ENCODE data around the gene ISCA1. TPM values are rescaled to one million over a fixed set of nuclear protein-coding genes. Genes with fewer than 3 reads are reported as not detected.
A peak's percentile ranks its signal among the peaks of the same experiment; 100 is the strongest.

ISCA1 gene
- total and polyA plus RNA-seq, 4 experiments from 2014 or later, result 34.6 to 83.6 (median 44.7) TPM

- CTCF ChIA-PET (ENCODE audit: partially characterized antibody), result no interaction called here
- Mint-ChIP-seq H3K36me3 (peaks cover 3 to 33% of the 10 kb centered on the region in 2 donors), H3K9me3 (no peaks in the 10 kb centered on the region), H3K27ac (peak overlapping the region in 3 of 7 donors; percentile 52 to 79 (median 74)), H3K4me3 (no peak overlapping the region), H3K4me1 (peaks cover 11 to 17% (median 13%) of the 10 kb centered on the region in 4 donors), H3K27me3 (no peaks in the 10 kb centered on the region)
- intact Hi-C loops (cut with micrococcal nuclease), result no loop called here
- no peak overlapping the region for H3K27ac ChIP-seq (ENCODE audit: low read depth, low read length)
- H3K27me3 ChIP-seq (ENCODE audit: insufficient read depth, low read length), result no peaks in the 10 kb centered on the region
- no peak for DNase-seq
- H3K4me1 ChIP-seq (ENCODE audit: insufficient read depth, low read length), result peaks cover 13% of the 10 kb centered on the region
- POLR2A ChIA-PET (ENCODE audit: partially characterized antibody), result no interaction called here
- H3K36me3 ChIP-seq (ENCODE audit: insufficient read depth, low read length), result peaks cover 5% of the 10 kb centered on the region
- H3K9me3 ChIP-seq (ENCODE audit: control insufficient read depth in 1 of 2, low read length in 2 of 2), result no peaks in the 10 kb centered on the region
- no peak overlapping the region for H3K4me3 ChIP-seq (ENCODE audit: low read length in 2 of 2)
Measured at GRCh38 chr9:86286278-86286677, 3.9 kb upstream of the ISCA1 start.

- POLR2A ChIA-PET (ENCODE audit: partially characterized antibody), result interaction anchor here (1.3 kb wide), 1 partner anchor 68 kb away, joined by 3 read pairs; no protein-coding TSS in a partner anchor
- H3K36me3 Mint-ChIP-seq, result peaks cover 0 to 33% of the 10 kb centered on the region in 2 donors
- no peaks in the 10 kb centered on the region for H3K9me3 Mint-ChIP-seq
- H3K4me1 ChIP-seq (ENCODE audit: insufficient read depth, low read length), result peaks cover 23% of the 10 kb centered on the region
- CTCF ChIA-PET (ENCODE audit: partially characterized antibody), result no interaction called here
- H3K4me1 Mint-ChIP-seq, result peaks cover 17 to 23% (median 20%) of the 10 kb centered on the region in 4 donors
- DNase-seq, result no peak
- H3K27ac Mint-ChIP-seq, result peak overlapping the region; percentile 12 to 79 (median 46)
- no peaks in the 10 kb centered on the region for H3K9me3 ChIP-seq (ENCODE audit: control insufficient read depth in 1 of 2, low read length in 2 of 2)
- no peaks in the 10 kb centered on the region for H3K27me3 Mint-ChIP-seq
- intact Hi-C loops (cut with micrococcal nuclease), result no loop called here
- H3K4me3 Mint-ChIP-seq, result no peak overlapping the region
- H3K36me3 ChIP-seq (ENCODE audit: insufficient read depth, low read length), result peaks cover 5% of the 10 kb centered on the region
- H3K27me3 ChIP-seq (ENCODE audit: insufficient read depth, low read length), result no peaks in the 10 kb centered on the region
- H3K4me3 ChIP-seq (ENCODE audit: low read length in 2 of 2), result no peak overlapping the region
- H3K27ac ChIP-seq (ENCODE audit: low read depth, low read length), result no peak overlapping the region
Measured at GRCh38 chr9:86285261-86285660, 2.9 kb upstream of the ISCA1 start.

- Histone ChIP-seq H3K4me3 (ENCODE audit: low read length in 2 of 2) (peak overlapping the region; percentile 93 to 94), H3K27ac (ENCODE audit: low read depth, low read length) (peak overlapping the region; percentile 96), H3K4me1 (ENCODE audit: insufficient read depth, low read length) (peaks cover 41% of the 10 kb centered on the region), H3K27me3 (ENCODE audit: insufficient read depth, low read length) (no peaks in the 10 kb centered on the region), H3K36me3 (ENCODE audit: insufficient read depth, low read length) (peaks cover 5% of the 10 kb centered on the region), H3K9me3 (ENCODE audit: control insufficient read depth in 1 of 2, low read length in 2 of 2) (no peaks in the 10 kb centered on the region)
- ChIA-PET CTCF (ENCODE audit: partially characterized antibody) (interaction anchor here (1.4 kb wide), 1 partner anchor 69 kb away, joined by 4 read pairs; no protein-coding TSS in a partner anchor), POLR2A (ENCODE audit: partially characterized antibody) (interaction anchor here (0.7 to 2.3 kb wide), 22 partner anchors 7 to 1443 kb away, joined by 3 to 32 read pairs (median 5); partner anchors contain the start of genes AGTPBP1, GAS1, NAA35 and TUT7)
- no peak for DNase-seq
- intact Hi-C loops (cut with micrococcal nuclease), result loop anchor here (1.0 to 2.0 kb wide), 6 partner anchors 20 to 664 kb away; partner anchors contain the start of genes GAS1, NAA35 and TUT7
- Mint-ChIP-seq H3K9me3 (no peaks in the 10 kb centered on the region), H3K27ac (peak overlapping the region; percentile 91 to 100 (median 99)), H3K36me3 (peaks cover 7 to 34% of the 10 kb centered on the region in 2 donors), H3K4me1 (peaks cover 31 to 40% (median 35%) of the 10 kb centered on the region in 4 donors), H3K4me3 (peak overlapping the region; percentile 87 to 98 (median 96)), H3K27me3 (no peaks in the 10 kb centered on the region)
Measured at GRCh38 chr9:86282979-86283535, 719 bp upstream of the ISCA1 start.

- Histone ChIP-seq H3K4me1 (ENCODE audit: insufficient read depth, low read length) (peaks cover 45% of the 10 kb centered on the region), H3K27me3 (ENCODE audit: insufficient read depth, low read length) (no peaks in the 10 kb centered on the region), H3K27ac (ENCODE audit: low read depth, low read length) (peak overlapping the region; percentile 96), H3K36me3 (ENCODE audit: insufficient read depth, low read length) (no peaks in the 10 kb centered on the region), H3K9me3 (ENCODE audit: control insufficient read depth in 1 of 2, low read length in 2 of 2) (no peaks in the 10 kb centered on the region), H3K4me3 (ENCODE audit: low read length in 2 of 2) (peak overlapping the region; percentile 74 to 93)
- Mint-ChIP-seq H3K4me1 (peaks cover 34 to 53% (median 43%) of the 10 kb centered on the region in 4 donors), H3K36me3 (peaks cover 12 to 31% of the 10 kb centered on the region in 2 donors), H3K27ac (peak overlapping the region; percentile 91 to 97 (median 93)), H3K27me3 (no peaks in the 10 kb centered on the region), H3K4me3 (peak overlapping the region; percentile 86 to 98 (median 93)), H3K9me3 (no peaks in the 10 kb centered on the region)
- no peak for DNase-seq
- ChIA-PET POLR2A (ENCODE audit: partially characterized antibody) (interaction anchor here (0.5 to 2.3 kb wide), 16 partner anchors 12 to 665 kb away, joined by 3 to 32 read pairs (median 6); partner anchors contain the start of genes AGTPBP1, GAS1, NAA35 and TUT7), CTCF (ENCODE audit: partially characterized antibody) (interaction anchor here (1.4 kb wide), 1 partner anchor 71 kb away, joined by 4 read pairs; no protein-coding TSS in a partner anchor)
- intact Hi-C loops (cut with micrococcal nuclease), result loop anchor here (1.0 to 2.0 kb wide), 6 partner anchors 22 to 665 kb away; partner anchors contain the start of genes GAS1, NAA35 and TUT7
Measured at GRCh38 chr9:86281593-86282076, 703 bp downstream of the ISCA1 start.

GRCh38 chr9:86280580-86280979 lies 1.8 kb downstream of the ISCA1 start:
- Histone ChIP-seq H3K27me3 (ENCODE audit: insufficient read depth, low read length) (no peaks in the 10 kb centered on the region), H3K9me3 (ENCODE audit: control insufficient read depth in 1 of 2, low read length in 2 of 2) (no peaks in the 10 kb centered on the region), H3K4me3 (ENCODE audit: low read length in 2 of 2) (no peak overlapping the region), H3K4me1 (ENCODE audit: insufficient read depth, low read length) (peaks cover 45% of the 10 kb centered on the region), H3K36me3 (ENCODE audit: insufficient read depth, low read length) (no peaks in the 10 kb centered on the region), H3K27ac (ENCODE audit: low read depth, low read length) (no peak overlapping the region)
- H3K27me3 Mint-ChIP-seq, result no peaks in the 10 kb centered on the region
- ChIA-PET CTCF (ENCODE audit: partially characterized antibody) (no interaction called here), POLR2A (ENCODE audit: partially characterized antibody) (no interaction called here)
- H3K9me3 Mint-ChIP-seq, result no peaks in the 10 kb centered on the region
- no peak for DNase-seq
- H3K4me1 Mint-ChIP-seq, result peaks cover 34 to 55% (median 44%) of the 10 kb centered on the region in 4 donors
- peak overlapping the region in 3 of 7 donors; percentile 57 to 97 (median 91) for H3K27ac Mint-ChIP-seq
- intact Hi-C loops (cut with micrococcal nuclease), result no loop called here
- peaks cover 13 to 30% of the 10 kb centered on the region in 2 donors for H3K36me3 Mint-ChIP-seq
- peak overlapping the region; percentile 39 to 98 (median 93) for H3K4me3 Mint-ChIP-seq

GRCh38 chr9:86279839-86280238 lies 2.5 kb downstream of the ISCA1 start:
- Mint-ChIP-seq H3K27me3 (no peaks in the 10 kb centered on the region), H3K4me3 (peak overlapping the region in 7 of 8 donors; percentile 46 to 93 (median 64)), H3K36me3 (peaks cover 15 to 30% of the 10 kb centered on the region in 2 donors), H3K9me3 (no peaks in the 10 kb centered on the region), H3K4me1 (peaks cover 34 to 59% (median 47%) of the 10 kb centered on the region in 4 donors), H3K27ac (peak overlapping the region in 4 of 7 donors; percentile 41 to 91 (median 54))
- peaks cover 45% of the 10 kb centered on the region for H3K4me1 ChIP-seq (ENCODE audit: insufficient read depth, low read length)
- H3K27ac ChIP-seq (ENCODE audit: low read depth, low read length), result no peak overlapping the region
- no peak overlapping the region for H3K4me3 ChIP-seq (ENCODE audit: low read length in 2 of 2)
- no peaks in the 10 kb centered on the region for H3K9me3 ChIP-seq (ENCODE audit: control insufficient read depth in 1 of 2, low read length in 2 of 2)
- H3K27me3 ChIP-seq (ENCODE audit: insufficient read depth, low read length), result no peaks in the 10 kb centered on the region
- DNase-seq, result no peak
- ChIA-PET CTCF (ENCODE audit: partially characterized antibody) (no interaction called here), POLR2A (ENCODE audit: partially characterized antibody) (no interaction called here)
- H3K36me3 ChIP-seq (ENCODE audit: insufficient read depth, low read length), result peaks cover 2% of the 10 kb centered on the region
- intact Hi-C loops (cut with micrococcal nuclease), result no loop called here

- ChIA-PET CTCF (ENCODE audit: partially characterized antibody) (interaction anchor here (1.1 kb wide), 1 partner anchor 76 kb away, joined by 3 read pairs; no protein-coding TSS in a partner anchor), POLR2A (ENCODE audit: partially characterized antibody) (no interaction called here)
- peak overlapping the region in 1 of 7 donors; percentile 7 for H3K27ac Mint-ChIP-seq
Measured at GRCh38 chr9:86277072-86277471, 5.3 kb downstream of the ISCA1 start.

More at GRCh38 chr9:86277072-86277471, 5.3 kb downstream of the ISCA1 start:
- Histone ChIP-seq H3K36me3 (ENCODE audit: insufficient read depth, low read length) (peaks cover 21% of the 10 kb centered on the region), H3K27ac (ENCODE audit: low read depth, low read length) (no peak overlapping the region), H3K9me3 (ENCODE audit: control insufficient read depth in 1 of 2, low read length in 2 of 2) (no peaks in the 10 kb centered on the region), H3K4me1 (ENCODE audit: insufficient read depth, low read length) (peaks cover 37% of the 10 kb centered on the region), H3K4me3 (ENCODE audit: low read length in 2 of 2) (no peak overlapping the region), H3K27me3 (ENCODE audit: insufficient read depth, low read length) (no peaks in the 10 kb centered on the region)
- H3K36me3 Mint-ChIP-seq, result peaks cover 31 to 39% of the 10 kb centered on the region in 2 donors
- H3K4me3 Mint-ChIP-seq, result peak overlapping the region in 1 of 8 donors; percentile 3
- H3K4me1 Mint-ChIP-seq, result peaks cover 31 to 58% (median 45%) of the 10 kb centered on the region in 4 donors
- no peaks in the 10 kb centered on the region for H3K27me3 Mint-ChIP-seq
- intact Hi-C loops (cut with micrococcal nuclease), result no loop called here
- H3K9me3 Mint-ChIP-seq, result no peaks in the 10 kb centered on the region
- DNase-seq, result no peak
